Keratinocyte (primary cell): ENCODE results near the gene GAB1. TPM values are rescaled to one million over a fixed set of nuclear protein-coding genes. Genes with fewer than 3 reads are reported as not detected.

Source experiments
- DNase-seq: peaks from one replicate; pipeline ENCODE4 v3.0.0-alpha.2; 2011; ENCODE audit warnings: low read depth, missing footprints, low spot score
- FAIRE-seq: peaks from 2 replicates; lab custom pipeline; 2011; peaks lifted over from hg19 to GRCh38; lab: Jason Lieb, UNC
- H2AFZ ChIP-seq: 2 replicates; pipeline ENCODE4 v1.6.0; 2012; ENCODE audit warnings: low read length, control low read depth, inconsistent platforms; ENCODE audit not compliant: control insufficient read depth
- H3K27ac ChIP-seq: 2 replicates; pipeline ENCODE4 v1.5.1; 2011; ENCODE audit warnings: low read length; ENCODE audit not compliant: control insufficient read depth, insufficient read depth
- H3K27me3 ChIP-seq: 3 replicates; pipeline ENCODE4 v1.6.0; 2011; ENCODE audit warnings: low read length; ENCODE audit not compliant: control insufficient read depth, insufficient read depth; ENCODE audit errors: extremely low read depth
- H3K36me3 ChIP-seq, 2 experiments: 2 replicates in 1 of 2; 3 replicates in 1 of 2; pipeline ENCODE4 v1.5.1; 2011; ENCODE audit warnings: low read length in 2 of 2, mild to moderate bottlenecking in 1 of 2; ENCODE audit not compliant: control insufficient read depth in 2 of 2, insufficient read depth in 2 of 2; ENCODE audit errors: extremely low read depth in 1 of 2
- H3K4me1 ChIP-seq: 3 replicates; pipeline ENCODE4 v1.5.1; 2011; ENCODE audit warnings: low read length; ENCODE audit not compliant: control insufficient read depth, insufficient read depth; ENCODE audit errors: extremely low read depth
- H3K4me2 ChIP-seq: 3 replicates; pipeline ENCODE4 v1.6.0; 2011; ENCODE audit warnings: low read depth, low read length; ENCODE audit not compliant: control insufficient read depth, insufficient read depth; ENCODE audit errors: extremely low read depth
- H3K4me3 ChIP-seq, 3 experiments: fragments of 200-600 bp in 1 of 3; sonication (generic) in 1 of 3; 2 replicates in 2 of 3; 3 replicates in 1 of 3; pipeline ENCODE4 v1.5.1; 2011 to 2016; ENCODE audit warnings: low read length in 3 of 3, mild to moderate bottlenecking in 3 of 3, control low read depth in 2 of 3, inconsistent platforms in 1 of 3, low read depth in 1 of 3, mixed read lengths in 1 of 3, mixed run types in 1 of 3, moderate library complexity in 1 of 3; ENCODE audit not compliant: control insufficient read depth in 2 of 3, insufficient read depth in 2 of 3; ENCODE audit errors: extremely low read depth in 1 of 3
- H3K79me2 ChIP-seq: 2 replicates; pipeline ENCODE4 v1.6.0; 2012; ENCODE audit warnings: low read length; ENCODE audit not compliant: control insufficient read depth, insufficient read depth
- H3K9ac ChIP-seq: 3 replicates; pipeline ENCODE4 v1.6.0; 2011; ENCODE audit warnings: low read length; ENCODE audit not compliant: control insufficient read depth, insufficient read depth; ENCODE audit errors: extremely low read depth
- H3K9me1 ChIP-seq: 3 replicates; pipeline ENCODE4 v1.6.0; 2011; ENCODE audit warnings: low read length; ENCODE audit not compliant: control insufficient read depth, insufficient read depth; ENCODE audit errors: extremely low read depth
- H3K9me3 ChIP-seq: 2 replicates; pipeline ENCODE4 v1.5.1; 2012; ENCODE audit warnings: low read depth, low read length; ENCODE audit not compliant: control insufficient read depth
- H4K20me1 ChIP-seq: 3 replicates; pipeline ENCODE4 v1.6.0; 2011; ENCODE audit warnings: low read length; ENCODE audit not compliant: control insufficient read depth, insufficient read depth; ENCODE audit errors: extremely low read depth
- EZH2 ChIP-seq: IDR thresholded peaks from one replicate; pipeline ENCODE4 v1.6.1; 2012; ENCODE audit warnings: inconsistent platforms, mild to moderate bottlenecking, low read length, moderate library complexity
- dilution Hi-C: fragments of 300-500 bp; cut with MboI; formaldehyde crosslinking; loops from one replicate; pipeline ENCODE4 v1.7.0; 2020; ENCODE audit warnings: low sequenced_read_pairs; ENCODE audit not compliant: extremely low pct_ligation_motif_present
- polyA plus RNA-seq, 5 experiments: library from polyadenylated mRNA; depleted of rRNA in 3 of 5; stranded (reverse) in 3 of 5; stranded (forward) in 1 of 5; unstranded in 1 of 5; fragments of >200 nt; gene quantifications; 1 replicate in 1 of 5; 2 replicates in 3 of 5; 3 replicates in 1 of 5; pipeline versions ENCODE4 v1.2.1 to v1.2.3, GENCODE V29; 2011 to 2012; ENCODE audit warnings: missing spikeins in 2 of 5, low read depth in 1 of 5, low replicate concordance in 1 of 5
- TF ChIP-seq, protein P1 (sequence below), 3 experiments: IDR thresholded peaks in 1 of 3; conservative IDR thresholded peaks in 1 of 3; optimal IDR thresholded peaks in 1 of 3; 2 replicates in 2 of 3; 3 replicates in 1 of 3; pipeline versions ENCODE3 to v1.5.1; 2011; ENCODE audit warnings: low read length in 3 of 3, mild to moderate bottlenecking in 3 of 3, moderate library complexity in 2 of 3, control low read depth in 1 of 3, inconsistent platforms in 1 of 3; ENCODE audit not compliant: insufficient read depth in 2 of 3; ENCODE audit errors: extremely low read depth in 1 of 3

Gene GAB1
- polyA plus RNA-seq, 1 donor (not counting 4 experiments of a cell fraction or from before 2014, with no cell fraction given): 11.0 TPM

DNA sequence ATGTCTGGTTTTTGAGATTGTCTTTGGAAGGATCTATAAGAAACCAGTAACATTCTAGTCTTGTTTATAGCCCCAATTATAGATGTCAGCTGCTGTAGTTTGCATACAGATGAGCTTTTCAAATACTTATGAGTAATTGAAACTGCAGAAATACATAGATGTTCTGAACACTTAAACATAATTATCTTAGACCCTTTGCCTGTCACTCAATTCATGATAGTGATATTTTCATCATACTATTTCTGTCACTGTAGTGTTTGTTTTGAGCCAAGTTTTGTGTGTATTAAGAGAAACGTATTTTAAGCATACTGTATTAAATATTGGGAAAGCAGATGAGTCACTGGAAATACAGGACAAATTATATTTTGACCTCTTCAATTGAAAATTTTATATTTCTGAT is 107.1 kb downstream of the GAB1 start:
- TF ChIP-seq, protein P1, sequence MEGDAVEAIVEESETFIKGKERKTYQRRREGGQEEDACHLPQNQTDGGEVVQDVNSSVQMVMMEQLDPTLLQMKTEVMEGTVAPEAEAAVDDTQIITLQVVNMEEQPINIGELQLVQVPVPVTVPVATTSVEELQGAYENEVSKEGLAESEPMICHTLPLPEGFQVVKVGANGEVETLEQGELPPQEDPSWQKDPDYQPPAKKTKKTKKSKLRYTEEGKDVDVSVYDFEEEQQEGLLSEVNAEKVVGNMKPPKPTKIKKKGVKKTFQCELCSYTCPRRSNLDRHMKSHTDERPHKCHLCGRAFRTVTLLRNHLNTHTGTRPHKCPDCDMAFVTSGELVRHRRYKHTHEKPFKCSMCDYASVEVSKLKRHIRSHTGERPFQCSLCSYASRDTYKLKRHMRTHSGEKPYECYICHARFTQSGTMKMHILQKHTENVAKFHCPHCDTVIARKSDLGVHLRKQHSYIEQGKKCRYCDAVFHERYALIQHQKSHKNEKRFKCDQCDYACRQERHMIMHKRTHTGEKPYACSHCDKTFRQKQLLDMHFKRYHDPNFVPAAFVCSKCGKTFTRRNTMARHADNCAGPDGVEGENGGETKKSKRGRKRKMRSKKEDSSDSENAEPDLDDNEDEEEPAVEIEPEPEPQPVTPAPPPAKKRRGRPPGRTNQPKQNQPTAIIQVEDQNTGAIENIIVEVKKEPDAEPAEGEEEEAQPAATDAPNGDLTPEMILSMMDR (optimal IDR thresholded peaks at IDR 0.05 in 1 of 3, IDR thresholded peaks at IDR 0.05 in 1 of 3, conservative IDR thresholded peaks at IDR 0.05 in 1 of 3; ENCODE audit: extremely low read depth in 1 of 3, insufficient read depth in 2 of 3, low read length in 3 of 3): no peak
- no peak for TF ChIP-seq EZH2
- Histone ChIP-seq H3K27ac (no peak overlapping the region), H3K9me1 (no peaks in the 10 kb centered on the region), H3K27me3 (no peaks in the 10 kb centered on the region), H3K4me2 (no peak overlapping the region), H3K4me3 (no peak overlapping the region), H4K20me1 (no peaks in the 10 kb centered on the region), H3K9me3 (no peaks in the 10 kb centered on the region), H2AFZ (no peak overlapping the region), H3K9ac (no peak overlapping the region), H3K36me3 (peaks cover 1 to 6% of the 10 kb centered on the region in 2 experiments), H3K79me2 (no peaks in the 10 kb centered on the region), H3K4me1 (peaks cover under 1% of the 10 kb centered on the region)
- dilution Hi-C loops: no loop called here
- FAIRE-seq (no peak), DNase-seq (no peak)

DNA sequence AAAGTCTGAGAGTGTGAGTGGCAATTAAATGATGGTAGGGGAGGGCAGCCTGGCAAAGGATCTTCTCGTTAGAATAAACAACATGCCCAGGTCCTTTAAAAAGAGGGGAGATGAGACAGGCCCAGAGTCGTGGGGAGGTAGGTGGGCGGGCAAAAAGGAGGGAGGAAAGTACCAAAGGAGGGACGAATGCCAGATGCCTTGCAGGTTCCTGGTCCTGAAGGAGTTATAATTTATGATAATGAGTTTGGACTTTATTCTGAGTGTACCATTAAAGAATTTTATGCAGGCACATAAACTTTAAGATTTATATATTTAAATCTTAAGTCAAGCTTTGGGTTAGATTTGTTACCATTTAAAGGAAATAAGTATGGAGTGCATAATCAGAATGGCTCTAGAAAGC is 114.5 kb downstream of the GAB1 start:
- Histone ChIP-seq H3K27me3 (no peaks in the 10 kb centered on the region), H3K36me3 (peaks cover 0 to 2% of the 10 kb centered on the region in 2 experiments), H4K20me1 (no peaks in the 10 kb centered on the region), H3K27ac (no peak overlapping the region), H3K4me2 (no peak overlapping the region), H3K4me3 (no peak overlapping the region), H3K9me1 (no peaks in the 10 kb centered on the region), H2AFZ (no peak overlapping the region), H3K9me3 (no peaks in the 10 kb centered on the region), H3K4me1 (no peaks in the 10 kb centered on the region), H3K79me2 (no peaks in the 10 kb centered on the region), H3K9ac (no peak overlapping the region)
- dilution Hi-C loops: no loop called here
- FAIRE-seq (no peak), DNase-seq (no peak)
- TF ChIP-seq, protein P1 (optimal IDR thresholded peaks at IDR 0.05 in 1 of 3, IDR thresholded peaks at IDR 0.05 in 1 of 3, conservative IDR thresholded peaks at IDR 0.05 in 1 of 3; ENCODE audit: extremely low read depth in 1 of 3, insufficient read depth in 2 of 3, low read length in 3 of 3): no peak
- no peak for TF ChIP-seq EZH2
